HG02884 (cell line): ENCODE measurements around the gene SCUBE1.

Experiments
- ATAC-seq: cut with Tn5 transposase; IDR thresholded peaks from one replicate; pipeline ENCODE4 v1.9.1; 2021; ENCODE audit warnings: mild to moderate bottlenecking, moderate library complexity; ENCODE audit not compliant: unreplicated experiment

SCUBE1 gene

DNA sequence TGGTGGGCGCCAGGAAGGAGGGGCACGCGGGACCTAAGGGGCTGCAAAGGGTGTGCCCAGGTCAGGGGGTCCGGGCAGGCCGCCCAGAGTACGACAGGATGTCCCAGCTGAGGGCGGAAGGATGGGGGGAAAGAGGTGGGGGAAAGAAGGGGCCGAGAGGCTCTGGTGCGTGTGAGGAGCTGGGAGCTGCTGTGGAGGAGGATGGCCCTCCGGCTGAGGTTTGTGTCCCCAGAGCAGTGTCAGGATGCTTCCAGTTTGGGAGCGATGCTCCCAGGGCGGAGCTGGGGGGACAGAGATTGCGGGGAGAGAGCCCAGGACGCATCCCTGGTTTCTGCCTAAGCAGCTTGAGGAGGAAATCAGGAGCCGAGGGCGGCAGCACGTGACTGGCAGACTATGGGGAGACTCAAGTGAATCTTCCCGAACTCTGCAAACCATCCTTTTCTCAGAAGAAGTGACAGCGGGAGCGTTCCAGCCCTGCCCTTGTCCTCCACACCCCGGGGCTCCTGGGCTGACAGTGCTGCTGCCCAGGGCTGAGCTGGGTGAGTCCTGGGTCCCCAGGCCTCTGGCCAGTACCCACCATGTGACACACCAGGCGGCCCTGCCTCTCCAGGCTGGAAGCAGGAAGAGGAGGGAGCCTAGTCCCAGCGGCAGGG lies 136.5 kb downstream of the SCUBE1 start:
- ATAC-seq: no peak

DNA sequence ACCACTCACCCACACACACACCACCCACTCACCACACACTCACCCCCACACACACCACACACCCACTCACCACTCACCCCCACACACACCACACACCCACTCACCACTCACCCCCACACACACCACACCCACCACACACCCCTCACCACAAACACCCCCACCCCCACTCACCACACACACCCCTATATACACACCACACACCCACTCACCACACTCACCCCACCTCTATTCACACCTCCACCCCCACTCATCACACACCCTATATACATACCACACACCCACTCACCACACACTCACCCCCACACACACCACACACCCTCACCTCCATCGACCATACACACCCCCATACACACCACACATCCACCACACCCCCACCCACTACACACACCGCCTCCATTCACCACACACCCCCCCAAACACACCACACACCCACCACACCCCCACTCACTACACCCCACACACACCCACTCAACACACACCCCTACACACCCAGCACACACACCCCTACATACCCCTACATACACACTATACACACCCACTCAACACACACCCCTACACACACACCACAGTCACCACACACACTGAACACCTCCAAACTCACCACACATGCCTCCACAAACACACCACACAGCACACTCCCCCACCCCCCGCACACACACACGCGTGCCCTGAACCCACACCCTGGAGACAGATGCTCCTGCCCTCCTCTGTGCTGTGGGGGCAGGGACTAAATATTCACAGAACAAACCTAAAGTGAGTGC lies 137.2 kb downstream of the SCUBE1 start:
- no peak for ATAC-seq

DNA sequence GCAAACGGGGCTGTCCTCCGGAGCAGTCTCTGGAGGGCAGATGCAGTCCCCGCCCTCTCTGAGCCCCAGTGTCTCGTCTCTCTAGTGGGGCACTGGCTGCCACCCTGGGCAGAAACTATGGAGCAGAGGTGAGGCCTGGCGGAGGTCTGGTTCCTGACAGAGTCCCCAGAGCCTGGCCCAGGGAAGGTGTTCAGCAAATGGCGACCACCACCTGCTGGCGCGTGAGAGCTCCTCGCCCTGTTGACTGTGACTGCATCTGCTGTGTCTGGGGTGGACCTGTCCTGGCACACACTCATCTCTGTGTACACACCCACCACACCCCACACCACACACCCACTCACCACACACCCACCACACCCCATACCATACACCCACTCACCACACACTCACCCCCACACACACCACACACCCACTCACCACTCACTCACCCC lies 137.9 kb downstream of the SCUBE1 start:
- no peak for ATAC-seq

DNA sequence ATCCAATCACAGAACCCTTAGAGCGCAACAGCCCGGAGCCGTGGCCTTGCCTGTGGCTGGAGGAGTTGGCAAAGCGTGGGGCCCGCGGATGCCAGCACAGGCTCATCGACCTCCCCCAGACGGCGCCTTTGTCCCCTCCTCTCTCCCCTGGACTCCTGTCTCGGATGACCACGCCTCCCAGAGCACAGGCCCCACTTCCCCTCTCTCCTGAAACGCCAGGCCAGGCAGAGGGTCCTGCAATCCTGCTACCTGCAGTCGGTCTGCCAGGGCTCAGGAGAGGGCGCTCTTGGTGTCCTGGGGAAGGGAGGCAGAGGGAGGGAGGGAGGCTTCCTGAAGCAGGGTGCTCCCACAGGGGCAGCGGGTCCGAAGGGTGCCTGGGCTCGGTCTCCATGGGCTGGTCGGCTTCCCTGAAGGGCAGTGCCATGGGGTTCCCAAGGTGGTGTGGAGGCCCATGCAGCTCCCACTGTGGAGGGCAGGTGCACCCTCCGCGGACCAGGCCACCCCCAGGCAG lies 139.6 kb downstream of the SCUBE1 start:
- no peak for ATAC-seq

DNA sequence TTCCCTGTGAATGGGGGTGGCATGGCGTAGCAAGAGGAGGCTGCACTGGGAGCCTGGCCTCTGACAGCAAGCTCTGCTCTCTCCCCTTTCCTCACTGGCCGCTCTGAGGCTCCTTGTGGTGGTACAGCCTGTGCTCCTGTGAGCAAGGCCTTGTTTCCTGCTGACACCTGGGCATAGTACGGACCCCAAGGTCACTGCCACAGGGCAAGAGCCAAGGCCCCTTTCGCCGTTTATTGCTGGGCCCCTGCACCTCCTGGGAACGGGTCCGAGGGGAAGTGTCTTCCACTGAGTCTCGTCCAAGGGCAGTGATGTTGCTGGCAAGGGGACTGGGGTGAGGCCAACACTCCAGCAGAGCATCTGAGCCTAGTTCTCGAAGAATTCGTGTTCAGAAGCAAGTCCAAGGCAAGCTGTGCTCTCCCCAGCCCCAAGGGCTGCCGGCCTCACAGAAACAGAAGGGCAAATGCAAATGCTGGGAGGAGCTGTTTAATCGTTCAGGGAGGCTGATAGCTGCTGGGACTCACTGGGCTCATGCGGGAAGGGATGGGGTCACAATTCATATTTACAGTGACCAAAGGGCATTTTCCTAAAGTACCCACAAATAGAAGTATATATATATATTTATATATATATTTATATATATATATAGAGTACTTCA lies 140.3 kb downstream of the SCUBE1 start:
- ATAC-seq: no peak

DNA sequence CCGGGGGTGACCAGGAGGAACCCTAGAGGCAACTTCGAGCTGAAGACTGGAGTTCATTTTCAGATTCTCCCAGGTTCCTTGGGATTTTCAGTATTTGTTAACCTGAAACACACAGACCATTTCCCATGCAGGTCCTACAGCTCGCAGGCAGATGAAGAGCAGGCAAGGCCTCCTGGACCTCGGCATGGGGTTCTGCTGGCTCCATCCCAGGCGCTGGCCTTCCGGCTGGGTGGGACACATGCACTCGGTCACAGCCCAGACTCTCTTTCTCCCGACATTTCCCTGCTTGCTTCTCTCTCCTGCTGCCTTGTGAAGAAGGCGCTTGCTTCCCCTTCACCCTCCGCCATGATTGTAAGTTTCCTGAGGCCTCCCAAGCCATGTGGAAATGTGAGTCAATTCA lies 140.8 kb downstream of the SCUBE1 start:
- ATAC-seq: no peak

DNA sequence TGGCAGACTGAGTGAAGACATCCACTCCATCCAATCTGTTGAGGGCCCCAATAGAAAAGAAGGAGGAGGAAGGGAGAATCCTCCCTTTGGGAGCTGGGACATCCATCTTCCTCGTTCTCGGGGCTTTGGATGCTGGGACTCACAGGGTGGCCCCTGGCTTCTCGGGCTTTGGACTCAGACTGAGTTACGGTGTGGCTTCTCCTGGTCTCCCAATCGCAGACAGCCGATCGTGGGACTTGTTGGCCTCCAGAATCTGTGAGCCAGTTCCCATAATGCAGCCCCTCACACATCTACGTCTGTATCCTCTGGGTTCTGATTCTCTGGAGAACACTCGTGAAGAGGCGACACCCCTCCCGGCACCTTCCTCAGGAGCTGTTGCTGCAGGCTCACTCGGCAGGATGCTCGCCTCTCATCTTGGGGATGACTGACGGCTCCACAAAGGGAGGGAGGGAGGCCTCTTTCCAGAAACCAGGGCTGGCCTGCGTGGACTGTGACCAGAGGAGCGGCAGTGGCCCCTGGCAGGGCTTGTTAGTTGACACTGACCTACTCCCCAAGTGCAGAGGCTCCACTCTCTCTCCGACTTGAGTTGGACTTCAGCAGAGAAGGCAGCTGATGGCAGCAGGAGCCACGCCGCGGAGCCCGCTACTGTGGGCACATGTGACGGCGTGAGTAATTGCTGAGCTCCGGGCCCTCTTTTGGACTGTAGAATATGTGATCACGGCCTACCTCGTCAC lies 141.5 kb downstream of the SCUBE1 start:
- ATAC-seq: no peak

DNA sequence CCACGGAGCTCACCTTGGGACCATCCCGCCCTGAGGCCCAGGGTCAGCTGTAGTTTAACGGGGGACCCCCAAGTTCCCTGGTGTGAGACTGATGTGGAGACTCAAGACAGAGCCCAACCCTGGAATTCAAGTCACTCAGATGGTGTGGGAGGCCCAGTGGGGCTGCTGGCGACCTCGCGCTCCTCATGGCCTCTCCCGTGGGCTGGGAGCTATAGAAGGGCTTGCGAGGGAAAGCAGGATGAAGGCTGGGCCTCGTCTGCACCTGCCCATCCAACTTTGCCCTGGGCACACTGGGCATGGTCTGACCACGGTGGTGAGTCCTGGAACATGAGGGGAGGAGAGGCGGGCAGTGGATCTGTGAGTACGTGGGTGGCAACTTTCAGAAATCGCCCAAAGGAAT lies 142.6 kb downstream of the SCUBE1 start:
- ATAC-seq: no peak

DNA sequence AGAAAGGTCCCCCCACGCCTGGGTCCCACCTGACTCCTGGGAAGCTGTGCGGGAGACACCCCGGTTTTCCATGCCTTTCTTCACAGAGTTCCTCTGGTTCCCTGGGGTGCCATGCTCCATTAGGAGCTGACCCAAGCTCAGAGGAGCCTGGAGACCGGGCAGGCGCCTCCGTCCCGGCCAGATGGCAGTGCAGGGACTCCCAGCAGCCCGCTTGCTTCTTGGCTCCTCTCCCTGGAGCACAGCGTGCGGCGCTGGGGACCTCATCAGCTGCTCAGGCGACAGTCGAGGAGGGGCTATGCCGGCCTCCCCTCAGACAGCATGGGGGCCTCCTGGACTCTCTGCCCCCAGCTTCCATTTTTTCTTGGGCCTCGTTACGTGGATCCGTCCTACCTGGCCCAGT lies 143.1 kb downstream of the SCUBE1 start:
- no peak for ATAC-seq

DNA sequence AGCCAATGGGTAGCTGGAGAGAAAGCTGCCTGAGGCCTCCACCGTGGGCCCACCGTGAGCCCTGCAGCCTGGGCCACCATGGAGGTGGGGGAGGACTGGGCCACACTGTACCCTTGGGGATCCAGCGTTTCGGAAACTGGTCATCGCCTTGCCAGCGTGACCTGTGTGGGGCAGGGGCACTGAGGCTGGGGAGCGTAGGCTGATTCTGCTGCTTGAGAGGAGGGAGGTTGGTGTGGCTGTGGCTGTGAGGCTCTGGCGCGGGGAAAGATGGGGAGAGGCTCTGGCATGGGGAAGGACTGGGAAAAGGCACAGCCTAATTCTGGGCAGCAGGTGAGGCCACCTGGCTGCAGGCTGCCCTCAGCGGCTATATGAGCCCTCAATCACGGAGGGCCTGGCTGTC lies 143.6 kb downstream of the SCUBE1 start:
- no peak for ATAC-seq

DNA sequence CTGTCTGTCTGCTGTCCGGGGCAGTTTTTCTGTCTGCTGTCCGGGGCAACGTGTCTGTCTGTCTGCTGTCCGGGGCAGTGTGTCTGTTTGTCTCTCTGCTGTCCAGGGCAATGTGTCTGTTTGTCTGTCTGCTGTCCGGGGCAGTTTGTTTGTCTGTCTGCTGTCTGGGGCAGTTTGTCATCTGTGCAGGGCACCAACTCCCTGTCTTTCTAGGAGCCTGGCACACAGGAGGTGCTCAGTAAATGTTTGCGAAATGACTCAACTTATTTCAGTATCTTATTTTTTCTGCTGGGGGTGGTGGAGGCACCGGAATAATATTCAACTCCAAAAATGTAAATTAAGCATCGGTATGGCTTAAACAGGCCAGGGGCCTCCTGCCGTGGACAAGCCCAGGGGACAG lies 144.2 kb downstream of the SCUBE1 start:
- no peak for ATAC-seq

DNA sequence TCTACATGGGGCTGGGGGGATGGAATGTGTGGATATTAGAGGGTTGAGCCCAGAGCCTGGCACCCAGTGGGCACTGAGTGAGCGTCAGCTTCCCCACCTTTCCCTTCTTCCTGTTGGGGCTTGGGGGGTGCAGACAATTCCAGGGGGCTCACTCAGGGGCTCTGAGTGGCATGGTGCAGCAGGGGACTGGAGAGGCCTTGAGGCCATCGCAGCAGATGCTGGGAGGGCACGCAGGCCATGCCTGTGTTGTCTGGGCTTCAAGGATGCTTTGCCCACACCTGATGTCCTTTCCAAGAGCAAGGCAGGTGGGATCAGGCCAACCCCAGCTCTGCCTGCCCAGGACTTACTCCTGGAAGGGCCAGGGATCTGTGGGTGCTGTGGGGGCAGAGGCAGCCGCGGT lies 145.0 kb downstream of the SCUBE1 start:
- no peak for ATAC-seq

DNA sequence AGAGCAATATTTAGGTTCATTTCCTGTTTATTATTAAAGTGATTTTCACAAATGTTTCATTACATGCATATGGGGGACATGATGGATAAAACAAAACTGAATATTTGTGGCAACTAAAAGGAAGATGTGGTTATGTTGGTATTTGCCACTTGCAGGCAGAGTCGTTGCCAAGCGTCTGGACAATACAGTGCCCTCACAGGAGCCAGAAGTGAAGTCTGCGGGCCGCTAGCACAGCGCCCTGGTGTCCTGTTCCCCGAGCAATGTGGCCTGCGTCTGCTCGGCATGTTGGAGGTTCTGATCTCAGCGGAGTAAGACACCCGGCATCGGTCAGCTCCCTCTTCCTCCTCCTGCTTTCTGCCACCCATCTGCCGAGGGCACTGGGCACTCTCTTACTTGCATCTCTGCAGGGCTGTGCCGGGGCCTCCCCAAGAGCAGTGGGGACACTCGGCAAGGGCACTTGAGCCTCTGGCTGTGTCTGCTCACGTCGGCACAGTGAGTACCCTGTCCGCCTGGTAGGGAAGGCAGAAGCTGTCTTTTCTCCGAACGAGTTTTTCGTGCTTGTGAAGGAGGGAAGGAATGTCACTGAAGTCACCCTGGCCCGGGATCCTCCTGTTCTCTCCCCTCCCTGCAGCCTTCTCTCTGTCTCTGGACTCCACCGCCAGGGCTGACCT lies 145.8 kb downstream of the SCUBE1 start:
- no peak for ATAC-seq

DNA sequence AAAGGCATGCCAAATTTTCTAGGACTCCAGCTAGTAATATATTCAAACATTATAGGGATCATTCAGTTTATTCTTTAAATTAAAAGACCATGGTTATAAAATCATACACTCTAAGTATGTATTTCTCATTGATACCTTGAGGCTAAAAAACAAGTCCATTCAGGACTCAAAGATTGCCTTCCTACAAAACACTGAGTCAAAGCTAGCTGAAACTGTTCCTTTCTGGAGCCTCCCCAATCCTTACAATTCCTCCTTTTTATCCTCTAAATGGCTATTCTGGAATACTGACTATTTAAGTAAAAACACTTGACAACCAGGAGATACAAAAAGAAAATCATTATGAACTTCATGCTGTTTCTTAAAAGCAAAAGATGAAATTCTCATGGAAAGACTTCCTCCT lies 151.3 kb downstream of the SCUBE1 start:
- no peak for ATAC-seq

DNA sequence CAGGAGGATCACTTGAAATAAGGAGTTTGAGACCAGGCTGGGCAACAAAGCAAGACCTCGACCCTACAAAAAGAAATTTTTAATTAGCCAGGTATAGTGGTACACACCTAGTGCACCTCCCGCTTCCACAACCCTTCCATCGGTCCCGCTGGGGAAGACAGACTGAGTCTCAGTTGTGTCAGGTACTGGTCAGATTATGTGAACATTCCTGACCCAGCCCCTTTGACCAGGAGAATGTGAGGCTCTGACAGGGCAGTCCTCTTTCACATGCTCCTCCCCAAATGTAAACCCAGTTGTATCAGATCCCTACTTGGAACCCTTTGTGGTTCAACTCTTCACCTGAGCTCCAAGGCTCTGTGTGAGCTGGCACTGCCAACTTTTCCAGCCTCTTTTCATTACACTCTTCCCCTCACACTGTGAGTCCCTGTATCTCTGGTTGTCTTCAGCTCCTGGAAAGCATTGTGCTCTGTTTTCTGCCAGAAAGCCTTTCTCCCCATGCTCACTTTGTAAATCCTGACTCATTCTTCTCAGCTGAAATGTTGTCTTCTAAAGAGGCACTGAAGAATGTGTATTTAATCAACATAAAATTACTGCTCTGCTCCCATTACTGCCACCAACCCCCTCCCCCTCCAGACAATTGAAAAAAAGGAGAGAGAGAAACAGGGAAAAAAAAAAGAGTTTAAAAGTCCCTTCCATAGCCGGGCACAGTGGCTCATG lies 154.2 kb downstream of the SCUBE1 start:
- no peak for ATAC-seq

DNA sequence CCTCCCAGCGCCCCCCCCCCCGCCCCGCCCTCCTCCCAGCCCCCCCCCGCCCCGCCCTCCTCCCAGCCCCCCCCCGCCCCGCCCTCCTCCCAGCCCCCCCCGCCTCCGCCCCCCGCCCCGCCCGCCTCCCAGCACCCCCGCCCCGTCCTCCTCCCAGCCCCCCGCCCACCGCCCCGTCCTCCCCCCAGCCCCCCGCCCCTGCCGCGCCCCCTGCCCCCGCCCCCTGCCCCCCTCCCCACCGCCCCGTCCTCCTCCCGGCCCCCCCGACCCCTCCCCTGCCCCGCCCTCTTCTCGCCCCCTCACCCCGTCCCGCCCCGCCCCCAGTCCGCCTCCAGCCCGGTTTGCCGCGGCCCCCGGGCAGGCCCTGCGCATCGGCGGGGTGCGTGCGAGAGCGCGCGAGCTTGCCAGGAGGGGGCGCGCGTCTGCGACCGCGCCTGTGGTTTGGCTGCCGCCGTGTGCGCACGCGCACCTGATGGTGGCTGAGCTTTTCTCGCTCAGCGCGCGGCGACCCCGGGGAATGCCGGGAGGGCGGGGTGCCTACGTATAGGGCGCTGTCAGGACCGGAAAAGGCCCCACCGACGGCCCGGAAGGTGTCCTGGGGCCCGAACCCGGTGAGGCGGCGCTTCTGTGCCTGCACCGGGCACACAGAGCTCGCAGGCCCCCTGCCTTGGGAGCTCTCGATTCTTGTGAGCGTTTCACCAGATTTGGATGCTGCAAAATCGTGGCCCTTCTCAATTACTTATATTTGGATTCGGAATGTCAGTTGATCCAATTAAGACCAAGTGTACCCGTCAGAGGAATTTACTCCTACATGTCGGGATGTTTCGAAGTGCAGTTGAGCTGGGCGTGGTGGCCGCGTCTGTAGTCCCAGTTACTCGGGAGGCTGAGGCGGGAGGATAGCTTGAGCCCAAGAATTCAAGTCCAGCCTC lies 155.7 kb downstream of the SCUBE1 start:
- peak; percentile 80 for ATAC-seq

DNA sequence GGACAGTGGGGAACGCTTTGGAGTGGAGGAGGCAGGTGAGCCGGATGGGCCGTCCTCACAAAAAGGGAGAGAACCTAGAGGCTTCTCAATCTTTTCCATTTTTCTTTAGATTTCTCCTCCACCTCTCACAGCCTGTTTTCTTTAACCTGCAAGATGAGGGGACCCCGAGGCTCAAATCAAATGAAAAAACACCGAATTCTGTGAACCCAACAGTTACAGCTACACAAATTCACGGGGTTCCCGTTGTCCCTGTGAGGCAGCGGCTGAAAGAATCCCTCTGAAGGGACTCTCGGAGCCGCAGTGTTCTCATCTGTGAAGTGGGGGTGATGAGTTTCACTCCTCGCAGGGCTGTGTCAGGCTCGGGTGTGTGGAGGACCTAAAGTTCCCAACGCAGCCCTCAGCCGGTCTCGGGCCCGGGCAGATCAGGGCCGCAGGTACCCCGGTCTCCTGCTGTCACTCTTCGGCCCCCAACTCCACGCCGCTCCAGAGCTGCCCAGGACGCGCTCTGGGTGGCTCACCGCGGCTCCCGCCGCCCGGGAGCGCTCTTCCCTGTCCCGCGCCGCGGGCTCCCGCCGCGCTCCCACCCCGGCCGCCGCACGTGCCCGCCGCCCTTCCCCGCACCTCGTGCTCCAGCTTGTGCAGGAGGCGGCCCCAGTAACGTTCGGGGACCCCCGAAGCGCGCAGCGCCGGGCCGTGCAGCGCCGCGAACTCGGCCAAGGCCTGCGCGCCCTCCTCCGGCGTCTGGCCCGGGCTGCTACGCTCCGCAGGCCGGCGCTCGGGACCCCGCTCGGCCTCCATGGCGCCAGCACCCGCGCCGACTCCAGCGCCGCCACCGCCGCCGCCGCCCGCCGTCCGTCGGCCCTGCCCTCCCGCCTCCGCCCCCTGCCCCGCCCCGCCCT lies 156.7 kb downstream of the SCUBE1 start, which contains the start of gene TTLL12:
TSS of gene TTLL12 (minus strand) at position 863 of the 899 bp plus-strand sequence. CDS start at position 798, 65 bp downstream.
- ATAC-seq: no peak

DNA sequence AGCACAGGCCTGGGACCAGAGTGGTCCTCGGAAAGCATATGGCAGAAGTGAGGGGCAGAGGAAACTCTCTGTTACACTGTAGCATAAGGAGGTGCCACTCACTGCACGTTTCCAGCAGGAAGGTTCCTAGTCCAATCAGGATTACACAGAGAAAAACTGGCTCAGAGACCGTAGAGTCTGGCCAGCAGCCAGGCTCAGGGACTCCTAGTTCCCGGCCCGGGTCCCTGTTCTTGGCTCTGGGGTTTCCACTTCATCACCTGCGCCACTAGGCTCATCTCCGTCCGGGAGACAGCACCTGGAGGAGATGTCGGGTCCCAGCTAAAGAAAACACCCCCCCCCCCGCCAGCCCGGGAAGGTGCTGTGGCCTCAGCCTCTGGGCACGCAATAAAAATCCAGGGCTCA lies 157.3 kb downstream of the SCUBE1 start:
- no peak for ATAC-seq
